Lower lobe of right lung (tissue), 2 donors: ENCODE results near the gene WAPL. TPM values are rescaled to one million over a fixed set of nuclear protein-coding genes. Genes with fewer than 3 reads are reported as not detected.
"Not testable (repeated sequence)": the region's sequence is repeated elsewhere in the genome, so short reads cannot be mapped to it uniquely, and the experiment has no call there.

ENCODE experiments used
- ATAC-seq, 2 donors: fragments of 200-7000 bp; cut with Tn5 transposase; one replicate each; pipeline ENCODE4 v1.9.1; 2020 to 2022; ENCODE audit warnings: mild to moderate bottlenecking in 2 of 2, moderate library complexity in 2 of 2
- DNase-seq: peaks from one replicate; pipeline ENCODE4 v3.0.0-alpha.2; 2020
- H3K27ac ChIP-seq: fragments of 200-600 bp; one replicate; pipeline ENCODE4 v1.8.0; 2022
- H3K27me3 ChIP-seq: fragments of 200-600 bp; one replicate; pipeline ENCODE4 v1.8.0; 2022; ENCODE audit warnings: low read depth
- H3K36me3 ChIP-seq: fragments of 200-600 bp; one replicate; pipeline ENCODE4 v1.8.0; 2022; ENCODE audit warnings: mild to moderate bottlenecking
- H3K4me1 ChIP-seq: fragments of 200-600 bp; one replicate; pipeline ENCODE4 v1.8.0; 2022
- H3K4me3 ChIP-seq: fragments of 200-600 bp; one replicate; pipeline ENCODE4 v1.8.0; 2022; ENCODE audit warnings: mild to moderate bottlenecking
- H3K9me3 ChIP-seq: fragments of 200-600 bp; one replicate; pipeline ENCODE4 v1.8.0; 2022
- intact Hi-C: fragments of 100-400 bp; cut with DNase I; formaldehyde crosslinking; loops from one replicate; pipeline ENCODE4 v1.11.0; 2022
- total RNA-seq: library from RNA; stranded (reverse); fragmentation: NEBNext Ultra II Directional; extraction: Animal tissue kit (Norgen Biotek cat#: 25700); gene quantifications from one replicate; pipeline ENCODE4 v1.2.1, GENCODE V29; 2021
- TF ChIP-seq, protein P1 (sequence below): fragments of 200-600 bp; IDR thresholded peaks from one replicate; pipeline ENCODE4 v1.8.0; 2022; ENCODE audit warnings: antibody characterized with exemption, mild to moderate bottlenecking
- donor health status: DM: no; HTN: yes; CAD: no; lungs with severe emphysema.

The WAPL gene
- total RNA-seq, 1 donor from 2014 or later = 38.2 TPM

DNA sequence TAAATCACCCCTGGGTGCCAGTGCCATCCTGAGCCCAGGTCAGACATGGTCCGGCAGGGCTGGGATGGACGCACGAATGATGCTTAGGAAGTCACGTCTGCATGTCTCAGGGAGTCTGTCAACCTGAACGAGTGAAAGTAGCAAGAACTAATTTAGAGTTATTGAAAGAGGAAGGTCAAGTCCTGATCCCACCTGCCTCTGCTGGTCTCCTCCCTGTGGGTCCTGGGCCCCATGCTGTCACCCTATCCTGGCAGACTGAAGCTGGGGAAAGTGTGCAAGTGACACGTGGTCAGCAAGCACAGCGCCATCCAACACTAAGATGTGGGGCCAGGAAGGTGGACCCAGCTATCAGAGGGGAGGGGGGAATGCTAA lies 128.9 kb downstream of the WAPL start:
- Histone ChIP-seq H3K27ac (no peak overlapping the region), H3K9me3 (no peaks in the 10 kb centered on the region), H3K36me3 (no peaks in the 10 kb centered on the region), H3K27me3 (peaks cover 33% of the 10 kb centered on the region), H3K4me3 (no peak overlapping the region), H3K4me1 (peaks cover 11% of the 10 kb centered on the region)
- intact Hi-C loops = no loop called here
- ATAC-seq (no peak), DNase-seq (no peak)
- TF ChIP-seq, protein P1, sequence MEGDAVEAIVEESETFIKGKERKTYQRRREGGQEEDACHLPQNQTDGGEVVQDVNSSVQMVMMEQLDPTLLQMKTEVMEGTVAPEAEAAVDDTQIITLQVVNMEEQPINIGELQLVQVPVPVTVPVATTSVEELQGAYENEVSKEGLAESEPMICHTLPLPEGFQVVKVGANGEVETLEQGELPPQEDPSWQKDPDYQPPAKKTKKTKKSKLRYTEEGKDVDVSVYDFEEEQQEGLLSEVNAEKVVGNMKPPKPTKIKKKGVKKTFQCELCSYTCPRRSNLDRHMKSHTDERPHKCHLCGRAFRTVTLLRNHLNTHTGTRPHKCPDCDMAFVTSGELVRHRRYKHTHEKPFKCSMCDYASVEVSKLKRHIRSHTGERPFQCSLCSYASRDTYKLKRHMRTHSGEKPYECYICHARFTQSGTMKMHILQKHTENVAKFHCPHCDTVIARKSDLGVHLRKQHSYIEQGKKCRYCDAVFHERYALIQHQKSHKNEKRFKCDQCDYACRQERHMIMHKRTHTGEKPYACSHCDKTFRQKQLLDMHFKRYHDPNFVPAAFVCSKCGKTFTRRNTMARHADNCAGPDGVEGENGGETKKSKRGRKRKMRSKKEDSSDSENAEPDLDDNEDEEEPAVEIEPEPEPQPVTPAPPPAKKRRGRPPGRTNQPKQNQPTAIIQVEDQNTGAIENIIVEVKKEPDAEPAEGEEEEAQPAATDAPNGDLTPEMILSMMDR = no peak

DNA sequence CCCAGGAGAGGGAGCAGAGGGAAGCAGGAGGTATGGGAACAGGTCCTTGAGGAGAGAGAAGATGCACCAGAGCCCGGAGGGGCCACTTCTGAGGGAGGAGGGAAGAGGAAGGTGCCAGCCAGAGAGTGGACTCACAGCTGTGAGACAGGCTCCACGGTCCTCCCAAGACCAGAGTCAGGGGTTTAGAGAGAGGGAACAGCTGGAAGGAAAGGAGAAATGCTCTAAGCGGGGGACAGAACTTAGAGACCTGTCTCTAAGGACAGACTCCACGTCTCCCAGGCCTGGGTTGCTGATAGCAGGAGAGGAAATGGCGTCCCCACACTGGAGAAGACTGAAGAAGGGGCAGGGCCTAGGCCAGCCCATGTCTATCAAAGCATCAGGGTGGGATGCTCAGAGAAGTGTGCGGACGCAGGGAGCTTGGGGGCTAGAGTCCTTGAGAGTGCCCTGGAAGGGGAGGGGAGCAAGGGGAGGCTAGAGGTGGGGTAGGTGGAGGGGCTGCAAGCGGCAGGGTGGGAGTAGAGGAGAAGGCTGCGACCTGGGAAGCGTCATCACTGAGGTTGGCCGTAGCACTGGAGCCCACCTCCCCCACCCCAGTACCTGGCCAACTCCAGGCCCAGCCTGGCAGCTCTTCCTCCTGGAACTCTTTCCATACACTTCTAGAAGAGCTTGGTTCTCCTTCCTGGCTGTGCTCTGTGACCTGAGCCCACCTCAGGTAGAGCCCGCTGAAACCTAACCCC lies 129.4 kb downstream of the WAPL start:
- Histone ChIP-seq H3K36me3 (no peaks in the 10 kb centered on the region), H3K9me3 (no peaks in the 10 kb centered on the region), H3K27me3 (peaks cover 35% of the 10 kb centered on the region), H3K4me3 (no peak overlapping the region), H3K27ac (no peak overlapping the region), H3K4me1 (peaks cover 11% of the 10 kb centered on the region)
- no peak for ATAC-seq
- intact Hi-C loops = no loop called here
- TF ChIP-seq, protein P1 = no peak
- DNase-seq = no peak

DNA sequence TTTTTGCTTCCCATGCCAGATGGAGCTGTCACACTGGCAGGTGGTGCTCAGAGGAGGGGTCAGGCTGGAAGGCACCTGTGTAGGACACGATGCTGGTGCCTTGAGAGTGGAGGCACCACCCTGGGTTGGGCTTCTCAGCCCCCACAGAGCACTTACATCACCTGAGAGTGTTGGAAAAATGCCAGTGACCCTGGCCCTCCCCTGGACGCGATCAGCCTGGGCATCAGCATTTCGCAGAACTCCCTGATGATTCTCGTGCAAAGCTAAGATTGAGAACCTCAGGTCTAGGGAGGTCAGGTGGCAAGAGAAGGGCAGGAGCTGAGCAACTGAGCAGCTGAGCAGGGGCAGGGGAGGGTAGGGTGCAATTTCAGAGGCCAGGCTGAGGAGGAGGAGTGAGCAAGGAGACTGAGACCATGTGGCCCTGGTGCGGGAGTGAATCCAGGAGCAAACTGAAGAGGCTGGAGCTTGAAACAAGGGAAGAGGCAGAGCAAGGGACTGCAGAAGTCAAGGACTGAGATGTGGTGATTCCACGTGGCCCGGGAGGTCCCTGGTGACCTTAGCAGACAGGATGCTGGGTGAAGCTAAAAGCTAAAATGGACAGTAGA lies 130.3 kb downstream of the WAPL start:
- Histone ChIP-seq H3K4me1 (peaks cover 11% of the 10 kb centered on the region), H3K36me3 (no peaks in the 10 kb centered on the region), H3K27me3 (peaks cover 35% of the 10 kb centered on the region), H3K4me3 (no peak overlapping the region), H3K27ac (no peak overlapping the region), H3K9me3 (no peaks in the 10 kb centered on the region)
- TF ChIP-seq, protein P1 = no peak
- DNase-seq (no peak), ATAC-seq (no peak)
- intact Hi-C loops = no loop called here

DNA sequence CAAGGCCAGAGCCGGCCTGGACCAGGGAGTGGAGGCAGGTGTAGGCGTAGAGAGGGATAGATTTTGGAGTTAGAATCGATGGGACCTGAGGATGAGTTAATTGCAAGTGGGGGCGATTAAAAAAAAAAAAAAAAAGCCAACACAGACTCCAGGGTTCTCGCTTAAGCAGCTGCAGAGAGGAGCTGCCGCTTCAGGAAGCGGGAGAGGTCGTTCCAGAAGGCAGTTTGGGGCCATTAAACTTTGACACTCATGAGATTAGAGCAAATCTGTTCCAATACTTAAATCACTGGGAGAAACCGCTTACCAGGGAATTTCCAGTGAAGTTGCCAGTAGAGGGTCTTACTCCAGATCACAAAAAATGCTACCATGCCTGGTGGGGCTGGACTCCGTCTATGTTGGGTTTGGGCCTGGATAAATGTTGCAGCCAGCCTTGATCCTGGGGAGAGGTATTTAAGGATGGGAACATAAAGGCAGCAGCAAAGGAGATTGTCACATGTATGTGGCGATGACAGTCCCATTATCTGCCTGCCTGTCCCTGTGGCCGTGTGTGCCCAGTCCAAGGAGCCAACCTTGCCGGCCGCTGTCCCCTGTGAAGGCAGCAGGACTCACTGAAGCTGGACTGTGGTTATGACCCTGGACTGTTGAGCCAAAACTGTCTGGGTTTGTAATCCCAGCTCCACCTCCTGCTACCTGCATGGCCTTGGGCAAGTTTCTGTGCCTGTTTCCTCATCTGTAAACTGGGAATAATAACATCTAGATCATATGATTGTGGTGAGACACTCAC lies 131.1 kb downstream of the WAPL start:
- Histone ChIP-seq H3K4me1 (peaks cover 11% of the 10 kb centered on the region), H3K9me3 (no peaks in the 10 kb centered on the region), H3K27me3 (peaks cover 38% of the 10 kb centered on the region), H3K36me3 (no peaks in the 10 kb centered on the region), H3K27ac (no peak overlapping the region), H3K4me3 (no peak overlapping the region)
- ATAC-seq = no peak
- no peak for DNase-seq
- TF ChIP-seq, protein P1 = no peak
- intact Hi-C loops = no loop called here

DNA sequence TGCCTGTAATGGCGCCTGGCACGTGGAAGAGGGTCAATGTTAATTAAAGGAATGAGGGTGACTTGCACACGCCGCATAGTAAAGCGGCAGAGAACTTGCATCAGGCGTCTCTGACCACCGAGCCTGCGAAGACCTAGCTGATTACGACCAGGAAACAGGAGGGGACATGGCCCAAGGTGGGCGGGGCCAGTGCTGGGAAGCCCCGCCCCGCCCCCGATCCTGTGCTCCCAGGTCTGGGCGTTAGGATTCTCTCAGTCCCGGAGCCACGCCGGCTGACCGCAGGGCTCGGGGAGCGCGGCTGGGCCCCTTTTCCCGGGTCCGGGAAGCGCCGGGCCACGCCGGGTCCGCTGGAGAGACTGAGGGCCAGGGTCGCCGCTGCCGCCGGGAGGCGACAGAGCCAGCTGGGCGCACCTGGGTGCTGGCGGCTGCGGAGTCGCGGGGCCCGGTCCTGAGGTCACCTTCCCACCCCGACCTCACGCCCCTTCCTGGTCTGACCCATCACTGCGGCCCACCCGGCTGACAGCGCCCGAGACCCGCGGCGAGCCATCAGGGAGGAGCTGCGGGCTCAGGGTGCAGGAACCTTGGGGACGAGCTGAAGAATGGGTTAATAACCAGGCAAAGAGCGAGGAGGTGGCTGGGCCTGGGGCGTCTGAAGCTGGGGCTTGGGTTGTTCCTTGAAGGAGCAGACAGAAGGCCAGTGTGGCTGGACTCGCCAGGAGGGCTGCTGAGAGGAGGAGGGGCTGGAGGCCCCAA lies 132.0 kb downstream of the WAPL start:
- Histone ChIP-seq H3K27me3 (peaks cover 34% of the 10 kb centered on the region), H3K4me3 (peak overlapping the region; percentile 35), H3K4me1 (peaks cover 11% of the 10 kb centered on the region), H3K36me3 (no peaks in the 10 kb centered on the region), H3K27ac (no peak overlapping the region), H3K9me3 (no peaks in the 10 kb centered on the region)
- TF ChIP-seq, protein P1 = no peak
- intact Hi-C loops = no loop called here
- ATAC-seq (peak; percentile 77 to 79), DNase-seq (no peak)

DNA sequence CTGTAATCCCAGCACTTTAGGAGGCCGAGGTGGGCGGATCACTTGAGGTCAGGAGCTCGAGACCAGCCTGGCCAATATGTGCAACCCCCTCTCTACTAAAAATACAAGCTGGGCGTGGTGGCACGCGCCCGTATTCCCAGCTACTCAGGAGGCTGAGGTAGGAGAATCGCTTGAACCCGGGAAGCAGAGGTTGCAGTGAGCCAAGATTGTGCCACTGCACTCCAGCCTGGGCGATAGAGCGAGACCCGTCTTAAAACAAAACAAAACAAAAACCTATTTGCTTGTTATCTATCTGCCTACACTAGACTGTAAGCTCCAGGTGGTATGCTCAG lies 132.5 kb downstream of the WAPL start:
- H3K4me3 ChIP-seq = peak overlapping the region; percentile 35
- H3K27me3 ChIP-seq = peaks cover 34% of the 10 kb centered on the region
- DNase-seq, ATAC-seq, H3K27ac ChIP-seq, intact Hi-C loops, H3K9me3 ChIP-seq, H3K36me3 ChIP-seq: not testable (repeated sequence)
- peaks cover 11% of the 10 kb centered on the region for H3K4me1 ChIP-seq
